ENCODE results near the gene ZNF860.
A peak's percentile ranks its signal among the peaks of the same experiment; 100 is the strongest.

ZNF860 gene

DNA sequence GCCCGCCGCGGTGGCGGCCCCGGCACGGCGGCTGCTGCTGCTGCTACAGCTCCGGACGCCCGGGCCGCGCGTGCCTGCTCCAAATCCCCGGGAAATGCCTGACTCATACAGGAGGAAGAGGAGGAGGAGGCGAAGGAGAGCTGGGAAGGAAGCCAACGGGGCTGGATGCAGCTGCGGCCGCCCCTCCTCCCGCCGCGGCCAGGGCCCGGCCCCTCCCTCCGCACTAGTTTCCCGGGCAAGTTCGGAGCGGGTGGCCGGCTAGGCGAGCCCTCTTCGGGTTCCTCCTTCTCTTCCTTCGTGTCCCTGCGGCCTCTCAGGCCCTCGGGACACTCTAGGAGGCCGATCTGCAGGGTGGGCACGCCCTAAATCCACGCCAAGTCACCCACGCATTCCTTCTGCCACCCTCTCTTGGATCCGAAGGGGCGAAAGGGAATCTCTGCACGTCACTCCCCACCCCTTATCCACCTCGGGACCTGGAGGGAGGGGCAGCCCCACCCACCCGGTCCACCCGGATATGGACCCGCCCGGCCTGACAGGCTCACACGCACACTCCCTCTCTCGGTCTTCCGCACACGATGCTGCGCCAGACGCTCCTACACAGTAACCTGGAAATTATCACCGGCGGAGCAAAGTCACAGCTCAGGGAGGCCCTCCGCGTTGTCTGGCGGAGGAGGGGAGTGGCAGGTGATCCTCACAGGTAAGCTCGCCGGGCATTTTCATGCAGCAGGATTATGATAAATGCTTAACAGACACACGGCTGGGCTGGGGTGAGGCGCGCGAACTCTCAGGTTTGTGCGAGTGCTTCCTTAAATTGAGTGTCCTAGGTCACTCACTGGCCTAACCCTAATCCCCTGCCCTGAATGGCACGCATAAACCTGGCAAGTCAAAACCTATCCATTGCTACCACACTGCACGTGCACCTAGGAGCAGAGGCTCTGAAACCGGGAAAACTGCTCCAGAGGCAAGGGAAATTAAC lies at the start of gene ZNF860, which contains the start of gene OSBPL10:
ZNF860 (plus strand) TSS at position 545 of the 976 bp plus-strand sequence. CDS start 7,330 bp downstream, outside the sequence.
OSBPL10 (minus strand) TSS at position 57 of the 976 bp plus-strand sequence. CDS start 83 bp downstream, outside the sequence.
- DNase-seq (ENCODE audit: low read depth in 3 of 3): peak in 1 of 3 experiments; percentile 8

DNA sequence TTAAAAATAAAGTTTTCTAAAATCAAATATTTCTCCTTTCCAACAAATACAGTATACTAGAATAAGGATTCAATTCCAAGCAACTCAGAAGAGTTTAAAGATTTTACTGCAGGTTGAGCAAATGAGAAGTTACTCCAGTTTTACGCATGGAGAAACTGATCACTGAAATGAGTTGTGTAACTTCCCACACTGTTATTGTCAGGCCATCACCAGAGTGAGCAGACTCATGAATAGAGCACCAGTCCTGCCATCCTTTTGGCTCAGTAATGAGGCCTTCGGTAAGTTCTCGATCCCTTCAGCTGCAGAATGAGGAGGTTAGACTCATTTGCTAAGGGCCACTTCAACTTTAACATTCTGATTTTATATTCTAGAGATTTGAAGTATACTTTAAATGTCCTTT lies 48.6 kb upstream of the ZNF860 start:
- no peak for DNase-seq (ENCODE audit: low read depth in 3 of 3)

DNA sequence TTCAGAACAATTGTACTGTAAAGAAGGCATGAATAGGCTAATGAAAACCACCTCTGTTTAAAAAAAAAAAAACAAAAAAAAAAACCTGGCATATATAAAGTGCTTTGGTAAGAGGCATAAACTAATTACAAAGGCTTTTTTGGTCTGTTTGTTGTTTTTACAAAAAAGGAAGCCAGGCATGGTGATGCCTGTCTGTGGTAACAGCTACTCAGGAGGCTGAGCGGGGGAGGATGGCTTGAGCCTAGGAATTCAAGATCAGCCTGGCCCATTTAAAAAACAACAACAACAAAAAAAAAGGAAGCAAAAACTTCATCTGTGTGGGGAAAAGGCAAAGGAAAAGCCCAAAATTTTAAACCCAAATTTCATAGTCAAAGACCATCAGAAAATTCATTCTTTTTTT lies 47.5 kb upstream of the ZNF860 start:
- no peak for DNase-seq (ENCODE audit: low read depth in 3 of 3)

DNA sequence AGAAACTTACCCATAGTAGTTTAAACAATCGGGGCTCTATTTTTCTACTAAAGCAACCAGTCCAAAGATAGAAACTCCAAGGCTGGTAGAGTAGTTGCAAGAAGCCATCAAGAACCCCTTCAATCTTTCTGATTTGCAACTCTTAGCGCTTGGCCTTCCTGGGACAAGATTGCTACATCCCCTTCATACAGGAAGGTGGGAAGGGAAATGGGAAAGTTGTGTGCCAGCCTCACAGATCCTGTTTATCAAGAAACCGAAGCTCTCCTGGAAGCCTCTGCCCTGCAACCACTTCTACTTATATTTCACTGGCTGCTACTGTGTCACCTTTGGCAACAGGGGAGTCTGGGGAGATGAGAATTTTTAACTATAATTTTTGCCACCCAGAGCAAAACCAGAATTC lies 46.7 kb upstream of the ZNF860 start:
- no peak for DNase-seq (ENCODE audit: low read depth in 3 of 3)

DNA sequence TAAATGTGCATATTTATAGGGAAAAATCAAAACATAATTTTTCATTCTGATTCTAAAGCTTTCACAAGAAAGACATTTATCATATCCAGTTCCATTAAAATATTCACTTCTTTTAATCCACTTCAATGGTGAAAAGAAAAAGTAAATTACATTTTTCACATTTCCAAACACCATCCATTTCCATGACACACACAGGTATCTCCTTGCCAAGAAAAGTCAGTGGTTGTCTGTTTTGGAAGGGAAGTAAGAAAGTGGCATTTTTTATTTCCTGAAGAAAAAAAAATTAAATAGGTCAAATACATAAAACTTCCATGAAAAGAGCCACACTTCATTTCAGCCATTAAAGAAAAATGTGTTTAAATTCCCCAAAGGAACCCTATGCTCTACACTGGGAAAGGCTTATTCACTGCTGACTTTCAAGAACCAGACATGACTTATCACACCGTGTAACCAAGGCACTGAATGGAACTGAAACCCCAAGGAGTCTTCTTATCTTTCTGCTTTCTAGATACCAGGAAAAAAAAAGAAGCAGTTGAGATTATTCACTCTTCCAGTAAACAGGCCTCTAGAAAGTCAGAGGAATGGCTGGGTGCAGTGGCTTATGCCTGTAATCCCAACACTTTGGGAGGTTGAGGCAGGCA lies 45.0 kb upstream of the ZNF860 start:
- DNase-seq (ENCODE audit: low read depth in 3 of 3): no peak

DNA sequence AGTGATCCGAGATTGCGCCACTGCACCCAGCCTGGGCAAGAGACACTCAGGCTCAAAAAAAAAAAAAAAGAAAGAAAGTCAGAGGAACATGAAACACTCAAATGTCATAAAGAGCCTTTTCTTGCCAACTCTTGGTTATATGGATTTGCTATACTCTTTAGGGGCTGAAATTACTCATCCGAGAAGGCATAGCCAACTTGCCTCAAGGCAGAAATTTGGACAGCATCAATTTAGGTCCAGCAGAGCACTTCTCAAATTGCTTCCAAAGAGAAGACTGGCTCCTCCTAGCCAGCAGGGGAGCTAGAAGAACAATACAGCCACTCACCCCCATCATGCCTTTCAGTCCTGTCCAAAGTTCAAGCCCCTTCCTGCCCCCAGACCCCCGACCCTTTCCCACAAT lies 44.3 kb upstream of the ZNF860 start:
- DNase-seq (ENCODE audit: low read depth in 3 of 3): no peak

DNA sequence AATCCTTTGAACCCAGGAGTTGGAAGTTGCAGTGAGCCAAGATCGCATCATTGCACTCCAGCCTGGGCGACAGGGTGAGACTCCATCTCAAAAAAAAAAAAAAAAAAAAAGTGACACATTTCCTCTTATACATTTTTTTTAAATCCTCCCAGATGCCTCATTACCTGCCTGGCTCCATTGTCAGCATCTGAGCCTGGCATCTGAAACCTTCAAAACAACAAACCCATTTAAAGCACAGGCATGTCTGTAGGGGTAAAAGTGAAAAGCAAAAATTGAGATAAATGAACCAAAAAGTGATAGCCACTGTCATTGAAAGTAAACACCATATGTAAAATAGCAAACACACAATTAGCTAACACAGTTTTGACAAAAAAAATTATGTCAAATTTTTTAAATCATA lies 39.1 kb upstream of the ZNF860 start:
- DNase-seq (ENCODE audit: low read depth in 3 of 3): no peak

DNA sequence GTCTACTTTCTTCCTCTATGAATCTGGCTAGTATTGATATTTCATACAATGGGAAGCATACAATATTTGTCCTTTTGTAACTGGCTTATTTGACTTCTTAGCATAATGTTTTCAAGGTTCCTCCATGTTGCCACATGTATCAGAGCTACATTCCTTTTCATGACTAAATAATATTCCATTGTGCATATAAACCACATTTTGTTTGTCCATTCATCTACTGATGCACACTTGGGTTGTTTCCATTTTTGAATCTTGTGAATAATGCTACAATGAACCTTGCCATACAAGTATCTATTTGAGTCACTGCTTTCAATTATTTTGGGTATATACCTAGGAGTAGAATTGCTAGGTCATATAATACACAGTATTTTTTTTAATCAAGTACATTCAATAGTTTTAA lies 38.5 kb upstream of the ZNF860 start:
- DNase-seq (ENCODE audit: low read depth in 3 of 3): no peak

DNA sequence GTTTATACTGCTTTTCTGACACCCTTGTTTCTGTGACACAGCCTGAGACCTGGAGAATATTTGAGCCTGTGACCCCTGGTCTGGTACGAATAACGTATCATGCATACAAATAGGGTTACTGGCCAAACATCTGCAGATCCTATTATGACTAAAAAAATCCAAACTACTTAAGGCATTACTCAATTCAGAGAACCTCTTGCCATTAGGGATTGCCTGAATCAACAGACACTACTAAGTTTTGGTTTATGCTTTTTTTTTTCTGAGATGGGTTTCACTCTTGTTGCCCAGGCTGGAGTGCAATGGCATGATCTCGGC lies 35.9 kb upstream of the ZNF860 start:
- no peak for DNase-seq (ENCODE audit: low read depth in 3 of 3)

DNA sequence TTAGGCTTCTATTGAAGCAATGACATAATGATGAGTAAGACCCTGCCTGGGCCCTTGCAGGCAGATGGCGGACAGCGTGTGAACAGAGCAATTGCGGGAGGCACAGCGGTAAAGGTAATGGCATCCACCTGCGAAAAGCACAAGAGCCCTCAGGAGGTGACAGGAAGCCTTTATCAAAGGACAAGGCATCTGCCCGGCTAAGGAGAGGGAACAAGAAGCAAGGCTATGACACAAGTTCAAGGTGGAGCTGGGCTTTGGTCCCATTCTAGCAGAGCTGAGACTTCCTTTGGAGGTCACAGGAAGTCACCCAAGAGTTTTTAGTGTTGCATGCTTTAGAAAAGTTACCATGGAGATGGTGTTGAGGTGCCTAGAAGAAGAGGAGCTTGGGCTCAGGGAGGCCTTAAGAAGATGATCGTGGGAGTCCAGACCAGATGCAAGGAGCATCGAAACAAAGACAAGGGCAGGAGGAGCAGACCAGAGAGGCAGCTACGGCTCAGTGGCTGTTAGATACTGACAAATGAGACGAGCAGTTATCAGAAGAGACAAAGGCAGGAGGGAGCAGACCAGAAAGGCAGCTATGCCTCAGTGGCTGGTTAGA lies 35.0 kb upstream of the ZNF860 start:
- DNase-seq (ENCODE audit: low read depth in 3 of 3): no peak

DNA sequence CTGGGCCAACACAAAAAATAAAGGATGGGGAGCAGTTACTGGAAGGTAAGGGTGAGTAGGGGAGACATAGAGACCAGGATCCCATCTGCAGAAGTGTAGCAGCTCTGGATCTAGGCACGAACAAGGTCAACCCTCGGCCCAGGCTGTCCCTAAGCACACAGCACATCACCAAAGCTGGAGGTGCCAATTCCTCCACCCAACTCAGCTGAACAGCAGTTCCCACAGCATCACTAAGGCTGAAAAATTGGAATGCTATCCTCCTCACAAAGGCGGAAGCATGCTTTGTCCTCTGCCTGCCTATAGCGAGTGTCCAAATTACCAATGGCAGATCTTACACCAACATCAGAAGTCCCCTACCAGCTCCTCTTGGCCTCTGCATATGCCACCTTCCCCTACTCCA lies 34.4 kb upstream of the ZNF860 start:
- no peak for DNase-seq (ENCODE audit: low read depth in 3 of 3)

DNA sequence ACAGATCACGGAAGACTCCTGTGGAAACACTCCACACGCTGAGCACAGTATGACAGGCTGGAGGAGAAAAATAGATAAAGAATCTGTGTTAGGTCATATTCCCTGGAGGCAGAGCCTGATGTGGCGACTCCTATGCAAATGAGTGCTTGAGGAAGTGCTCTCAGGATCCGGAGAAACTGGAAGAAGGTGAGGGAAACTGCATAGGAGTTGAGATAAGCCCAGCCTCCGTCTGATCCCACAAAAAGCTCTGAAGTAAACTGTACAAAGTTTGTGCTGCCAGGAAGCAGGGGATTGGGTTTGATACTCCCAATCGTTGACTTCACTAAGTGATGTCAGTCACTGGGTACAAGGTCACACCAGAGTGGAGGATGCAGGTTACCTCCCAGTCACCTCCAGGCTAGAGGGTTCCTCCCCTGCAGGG lies 33.9 kb upstream of the ZNF860 start:
- DNase-seq (ENCODE audit: low read depth in 3 of 3): no peak

DNA sequence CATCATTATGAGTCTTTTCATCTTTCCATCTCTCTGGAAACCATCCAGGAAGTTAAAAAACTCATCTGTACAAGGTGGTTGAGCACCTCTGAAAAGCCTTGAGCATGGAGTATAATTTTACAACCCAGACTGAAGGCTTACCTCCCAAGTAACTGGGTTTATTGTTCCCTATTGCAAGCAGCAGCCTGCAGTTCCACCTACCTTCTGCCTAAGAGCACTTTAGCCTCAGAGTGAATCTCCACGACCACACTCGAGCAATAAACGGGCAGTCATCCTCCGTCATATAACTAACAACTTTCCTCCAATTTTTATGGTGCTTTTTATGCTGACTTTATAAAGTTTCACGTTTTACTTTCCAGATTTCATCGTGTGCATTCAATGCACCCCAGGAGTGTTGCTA lies 33.3 kb upstream of the ZNF860 start:
- no peak for DNase-seq (ENCODE audit: low read depth in 3 of 3)

DNA sequence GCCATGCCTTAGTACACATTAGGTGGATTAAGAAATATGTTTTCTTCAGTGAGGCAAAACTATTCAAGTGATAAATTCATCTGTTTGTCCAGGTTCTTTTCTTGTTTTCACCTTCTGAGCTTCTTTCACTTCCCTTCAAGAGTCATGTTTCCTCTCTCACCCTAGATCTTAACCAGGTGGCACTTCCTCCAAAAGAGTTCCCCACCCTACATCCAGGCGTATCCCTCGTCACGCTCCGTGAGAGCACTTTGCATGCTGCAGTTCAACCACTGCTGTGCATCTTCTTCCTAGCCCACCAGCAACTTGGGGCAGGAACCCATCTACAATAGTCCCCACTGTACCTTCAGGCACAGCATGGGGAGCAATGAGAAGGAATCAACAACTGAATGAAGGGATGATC lies 29.3 kb upstream of the ZNF860 start:
- no peak for DNase-seq (ENCODE audit: low read depth in 3 of 3)

DNA sequence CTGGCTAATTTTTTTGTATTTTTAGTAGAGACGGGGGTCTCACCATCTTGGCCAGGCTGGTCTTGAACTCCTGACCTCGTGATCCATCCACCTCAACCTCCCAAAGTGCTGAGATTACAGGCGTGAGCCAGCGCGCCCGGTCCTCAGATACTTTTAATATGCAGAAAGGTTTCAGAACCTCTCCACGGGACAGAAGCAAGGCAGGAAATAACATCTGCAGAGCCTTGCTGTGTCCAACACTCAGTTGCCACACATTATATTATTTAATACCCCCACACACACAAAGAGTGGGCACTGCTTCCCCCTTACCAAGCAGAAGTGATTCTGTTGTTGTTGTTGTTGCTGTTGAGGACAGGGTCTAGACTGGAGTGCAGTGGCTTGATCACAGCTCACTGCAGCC lies 28.5 kb upstream of the ZNF860 start:
- no peak for DNase-seq (ENCODE audit: low read depth in 3 of 3)

DNA sequence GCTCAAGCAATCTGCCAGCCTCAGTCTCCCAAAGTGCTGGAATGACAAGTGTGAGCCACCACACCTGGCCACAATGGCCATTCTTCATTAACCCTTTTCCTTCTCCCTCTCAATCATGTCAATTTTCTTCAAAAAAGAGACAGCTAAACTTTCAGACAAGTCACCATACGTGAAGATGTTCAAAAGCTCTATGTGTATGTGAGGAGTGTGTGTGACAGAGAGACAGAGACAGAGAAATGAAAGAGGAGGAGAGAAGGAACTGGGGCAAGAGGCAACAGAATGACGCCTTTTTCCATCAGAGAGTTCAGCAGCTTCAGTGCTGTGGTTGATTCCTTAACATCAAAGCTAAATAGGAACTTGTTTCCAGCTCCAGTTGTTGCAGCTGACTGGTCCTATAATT lies 27.9 kb upstream of the ZNF860 start:
- no peak for DNase-seq (ENCODE audit: low read depth in 3 of 3)

DNA sequence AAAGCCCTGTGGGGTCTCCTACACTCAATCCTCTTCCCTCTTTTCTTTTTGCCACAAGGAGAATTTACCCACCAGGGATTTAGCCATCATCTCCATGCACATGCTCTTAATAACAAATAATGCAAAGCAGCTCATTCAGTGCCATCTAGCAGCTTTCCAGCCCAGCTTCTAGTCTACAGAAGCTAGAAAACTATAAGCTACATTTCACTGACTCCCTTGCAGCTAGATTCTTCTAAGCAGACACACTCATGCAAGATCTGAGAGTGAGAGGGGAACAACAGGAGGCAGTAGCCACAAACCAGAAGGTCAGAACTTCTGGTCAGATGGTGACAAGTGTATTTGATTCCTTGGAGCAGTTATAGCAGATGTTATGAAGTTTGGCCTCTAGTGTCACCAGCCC lies 26.0 kb upstream of the ZNF860 start:
- no peak for DNase-seq (ENCODE audit: low read depth in 3 of 3)

DNA sequence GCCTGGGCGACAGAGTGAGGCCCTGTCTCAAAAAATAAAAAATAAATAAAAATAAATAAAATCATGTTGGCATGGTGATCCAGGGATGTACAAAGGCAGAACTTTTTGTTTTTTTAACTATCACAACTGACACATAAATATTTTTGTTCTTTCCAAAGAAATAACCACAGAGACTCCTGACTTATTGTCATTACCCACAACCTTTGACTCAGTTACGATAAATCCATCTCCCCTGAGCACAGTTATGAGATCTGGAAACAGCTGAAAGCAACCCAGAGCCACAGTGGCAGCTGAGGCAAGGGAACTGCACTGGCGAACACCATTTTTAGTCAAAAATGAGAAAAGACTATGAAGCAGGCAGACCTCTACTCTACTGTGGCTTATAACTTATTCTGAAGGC lies 24.4 kb upstream of the ZNF860 start:
- no peak for DNase-seq (ENCODE audit: low read depth in 3 of 3)

DNA sequence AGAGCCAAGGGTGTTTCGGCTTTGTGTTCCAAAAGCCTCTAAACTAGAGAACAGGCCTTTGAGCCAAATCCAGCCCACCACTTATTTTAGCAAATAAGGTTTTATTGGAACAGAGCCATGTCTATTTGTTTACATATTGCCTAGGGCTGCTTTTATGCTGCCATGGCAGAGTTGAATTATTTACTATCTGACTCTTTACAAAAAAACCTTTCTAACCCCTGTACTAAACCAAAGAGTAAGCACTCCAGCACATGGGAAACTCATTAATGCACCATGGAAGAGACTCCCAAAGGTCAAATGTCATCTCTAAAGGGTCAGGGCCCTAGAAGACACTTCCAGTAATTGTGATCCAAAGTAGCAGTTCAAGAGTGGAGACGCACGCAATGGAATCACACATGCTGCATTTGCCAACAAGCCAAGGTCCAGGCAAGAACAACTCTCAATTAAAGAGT lies 22.8 kb upstream of the ZNF860 start:
- no peak for DNase-seq (ENCODE audit: low read depth in 3 of 3)

DNA sequence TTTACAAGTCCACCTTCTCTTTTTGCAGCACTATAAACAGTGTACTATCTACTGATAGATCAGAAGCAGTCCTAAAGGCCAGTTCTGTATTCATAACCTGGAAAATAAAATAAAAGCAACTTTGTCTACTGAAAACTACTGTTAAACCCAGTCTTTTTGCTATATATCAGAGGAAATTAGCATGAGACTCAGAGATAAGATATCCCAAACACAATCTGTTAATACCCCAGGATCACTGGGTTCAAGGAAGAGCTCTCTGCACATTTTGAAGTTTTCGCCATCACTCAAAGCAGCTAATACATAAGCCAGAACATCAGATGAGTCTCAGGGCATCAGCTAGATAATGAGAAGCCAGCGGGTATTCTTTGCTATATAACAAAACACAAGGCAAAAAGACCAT lies 22.3 kb upstream of the ZNF860 start:
- DNase-seq (ENCODE audit: low read depth in 3 of 3): no peak

DNA sequence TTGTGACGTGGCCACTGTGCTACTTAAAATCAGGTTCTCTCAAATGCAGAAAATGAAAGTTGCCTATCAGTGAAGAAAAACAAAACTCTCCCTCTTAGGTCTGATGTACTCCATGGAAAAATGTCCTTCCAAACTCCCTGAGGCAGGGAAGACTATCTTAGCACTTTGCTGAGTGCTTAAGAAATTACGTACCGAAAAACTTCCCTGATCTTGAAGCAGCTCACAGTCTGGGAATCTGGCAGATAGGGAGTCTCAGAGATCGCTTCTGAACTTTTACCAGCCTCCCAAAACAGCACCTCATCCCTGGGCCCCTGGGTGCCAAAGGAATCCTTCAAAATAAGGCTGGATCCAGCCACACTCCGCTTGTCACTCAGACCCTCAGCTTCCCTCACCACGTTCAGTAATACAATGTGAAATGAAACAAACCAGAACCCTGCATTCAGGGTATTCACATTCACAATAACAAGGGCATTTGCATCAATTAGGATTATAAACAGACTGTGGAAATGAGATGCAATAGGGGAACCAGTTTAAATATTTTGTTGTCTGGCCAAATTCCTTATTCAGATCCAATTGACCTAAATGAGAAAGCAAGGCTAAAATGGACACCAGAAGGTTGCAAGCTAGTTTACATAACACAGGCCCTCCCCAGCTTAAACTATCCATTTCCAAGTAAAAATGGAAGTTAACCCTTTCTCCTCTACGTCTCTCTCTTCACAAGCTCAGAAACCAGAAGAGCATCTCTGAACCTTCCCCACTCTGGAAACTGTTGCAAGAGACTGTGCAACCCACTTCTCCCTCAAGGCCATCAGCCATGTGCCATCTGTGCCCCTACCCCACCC lies 21.4 kb upstream of the ZNF860 start:
- DNase-seq (ENCODE audit: low read depth in 3 of 3): no peak
